Measurements from ENCODE around the gene PFKL. TPM values are rescaled to one million over a fixed set of nuclear protein-coding genes. Genes with fewer than 3 reads are reported as not detected.

Gene PFKL
- total and polyA plus RNA-seq, 2 experiments from 2014 or later, result 40.3 to 106 TPM

DNA sequence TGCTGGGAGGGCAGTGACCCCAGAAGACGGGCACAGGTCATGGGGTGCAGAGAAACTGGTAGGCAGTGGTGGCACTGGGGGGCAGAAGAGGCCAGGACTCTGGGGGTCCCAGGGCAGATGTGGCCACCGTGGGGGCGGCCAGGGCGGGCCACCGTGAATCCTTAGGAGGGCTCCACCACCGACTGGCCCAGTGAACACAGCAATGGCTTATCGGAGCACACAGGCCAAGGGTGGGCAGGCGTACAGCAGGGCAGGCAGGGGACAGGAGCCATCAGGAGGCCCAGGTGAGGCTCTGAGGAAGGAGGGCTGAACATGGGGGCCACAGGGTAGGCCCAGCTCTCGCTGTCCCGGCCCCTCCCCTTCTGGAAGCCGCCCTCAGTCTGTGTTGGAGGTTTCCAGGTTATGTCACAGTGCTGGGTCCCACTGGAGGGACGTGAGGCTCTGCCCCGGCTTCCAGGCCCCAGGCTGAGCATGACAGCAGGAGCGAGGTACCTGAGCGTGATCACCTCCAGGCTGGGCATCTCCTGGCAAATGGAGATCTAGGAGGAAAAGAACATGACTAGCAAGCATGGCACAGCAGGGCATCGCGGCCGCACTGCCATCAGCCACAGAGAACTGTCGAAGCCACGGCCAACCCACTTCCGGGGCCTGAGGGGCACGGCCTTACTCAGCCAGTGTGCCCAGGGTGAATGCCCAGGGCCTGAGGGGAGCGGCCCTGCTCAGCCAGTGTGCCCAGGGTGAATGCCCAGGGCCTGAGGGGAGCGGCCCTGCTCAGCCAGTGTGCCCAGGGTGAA is 35.6 kb downstream of the PFKL start:
- no peak overlapping the region for H3K4me3 ChIP-seq
- no peaks in the 10 kb centered on the region for H3K27me3 ChIP-seq (ENCODE audit: insufficient read depth)
- Mint-ChIP-seq H3K4me1 (peaks cover 15% of the 10 kb centered on the region), H3K27ac (no peak overlapping the region), H3K27me3 (ENCODE audit: insufficient read depth, low read depth, poor library complexity) (peaks cover 3% of the 10 kb centered on the region), H3K9me3 (no peaks in the 10 kb centered on the region), H3K36me3 (ENCODE audit: low read depth) (no peaks in the 10 kb centered on the region; the same call in 2 of the 3 replicates), H3K4me3 (no peak overlapping the region)
- no peaks in the 10 kb centered on the region for H4K20me1 ChIP-seq (replicated peaks; ENCODE audit: insufficient read depth)
- H3K27ac ChIP-seq (ENCODE audit: low read depth), result no peak overlapping the region
- H3K79me2 ChIP-seq (replicated peaks; ENCODE audit: insufficient read depth), result no peaks in the 10 kb centered on the region
- H2AFZ ChIP-seq, result no peak overlapping the region
- H3K4me1 ChIP-seq (ENCODE audit: insufficient read depth), result peaks cover 8% of the 10 kb centered on the region; the same call in 1 of the 2 replicates
- H3F3A ChIP-seq (replicated peaks; ENCODE audit: low read depth), result peaks cover 8% of the 10 kb centered on the region; the same call in 1 of the 2 replicates
- no peak overlapping the region for H3K4me2 ChIP-seq
- ATAC-seq (no peak), DNase-seq (ENCODE audit: low spot score) (no peak)
- TF ChIP-seq, protein P1, sequence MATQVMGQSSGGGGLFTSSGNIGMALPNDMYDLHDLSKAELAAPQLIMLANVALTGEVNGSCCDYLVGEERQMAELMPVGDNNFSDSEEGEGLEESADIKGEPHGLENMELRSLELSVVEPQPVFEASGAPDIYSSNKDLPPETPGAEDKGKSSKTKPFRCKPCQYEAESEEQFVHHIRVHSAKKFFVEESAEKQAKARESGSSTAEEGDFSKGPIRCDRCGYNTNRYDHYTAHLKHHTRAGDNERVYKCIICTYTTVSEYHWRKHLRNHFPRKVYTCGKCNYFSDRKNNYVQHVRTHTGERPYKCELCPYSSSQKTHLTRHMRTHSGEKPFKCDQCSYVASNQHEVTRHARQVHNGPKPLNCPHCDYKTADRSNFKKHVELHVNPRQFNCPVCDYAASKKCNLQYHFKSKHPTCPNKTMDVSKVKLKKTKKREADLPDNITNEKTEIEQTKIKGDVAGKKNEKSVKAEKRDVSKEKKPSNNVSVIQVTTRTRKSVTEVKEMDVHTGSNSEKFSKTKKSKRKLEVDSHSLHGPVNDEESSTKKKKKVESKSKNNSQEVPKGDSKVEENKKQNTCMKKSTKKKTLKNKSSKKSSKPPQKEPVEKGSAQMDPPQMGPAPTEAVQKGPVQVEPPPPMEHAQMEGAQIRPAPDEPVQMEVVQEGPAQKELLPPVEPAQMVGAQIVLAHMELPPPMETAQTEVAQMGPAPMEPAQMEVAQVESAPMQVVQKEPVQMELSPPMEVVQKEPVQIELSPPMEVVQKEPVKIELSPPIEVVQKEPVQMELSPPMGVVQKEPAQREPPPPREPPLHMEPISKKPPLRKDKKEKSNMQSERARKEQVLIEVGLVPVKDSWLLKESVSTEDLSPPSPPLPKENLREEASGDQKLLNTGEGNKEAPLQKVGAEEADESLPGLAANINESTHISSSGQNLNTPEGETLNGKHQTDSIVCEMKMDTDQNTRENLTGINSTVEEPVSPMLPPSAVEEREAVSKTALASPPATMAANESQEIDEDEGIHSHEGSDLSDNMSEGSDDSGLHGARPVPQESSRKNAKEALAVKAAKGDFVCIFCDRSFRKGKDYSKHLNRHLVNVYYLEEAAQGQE (IDR thresholded peaks at IDR 0.05; ENCODE audit: unreplicated experiment), result no peak
- TF ChIP-seq EZH2 (IDR thresholded peaks at IDR 0.05; ENCODE audit: low read depth, unreplicated experiment) (no peak), EZH2phosphoT487 (IDR thresholded peaks at IDR 0.05; ENCODE audit: unreplicated experiment) (no peak), ZNF331 (CRISPR knock-in tag; IDR thresholded peaks at IDR 0.05; ENCODE audit: low read depth) (no peak)
- TF ChIP-seq, protein P2, sequence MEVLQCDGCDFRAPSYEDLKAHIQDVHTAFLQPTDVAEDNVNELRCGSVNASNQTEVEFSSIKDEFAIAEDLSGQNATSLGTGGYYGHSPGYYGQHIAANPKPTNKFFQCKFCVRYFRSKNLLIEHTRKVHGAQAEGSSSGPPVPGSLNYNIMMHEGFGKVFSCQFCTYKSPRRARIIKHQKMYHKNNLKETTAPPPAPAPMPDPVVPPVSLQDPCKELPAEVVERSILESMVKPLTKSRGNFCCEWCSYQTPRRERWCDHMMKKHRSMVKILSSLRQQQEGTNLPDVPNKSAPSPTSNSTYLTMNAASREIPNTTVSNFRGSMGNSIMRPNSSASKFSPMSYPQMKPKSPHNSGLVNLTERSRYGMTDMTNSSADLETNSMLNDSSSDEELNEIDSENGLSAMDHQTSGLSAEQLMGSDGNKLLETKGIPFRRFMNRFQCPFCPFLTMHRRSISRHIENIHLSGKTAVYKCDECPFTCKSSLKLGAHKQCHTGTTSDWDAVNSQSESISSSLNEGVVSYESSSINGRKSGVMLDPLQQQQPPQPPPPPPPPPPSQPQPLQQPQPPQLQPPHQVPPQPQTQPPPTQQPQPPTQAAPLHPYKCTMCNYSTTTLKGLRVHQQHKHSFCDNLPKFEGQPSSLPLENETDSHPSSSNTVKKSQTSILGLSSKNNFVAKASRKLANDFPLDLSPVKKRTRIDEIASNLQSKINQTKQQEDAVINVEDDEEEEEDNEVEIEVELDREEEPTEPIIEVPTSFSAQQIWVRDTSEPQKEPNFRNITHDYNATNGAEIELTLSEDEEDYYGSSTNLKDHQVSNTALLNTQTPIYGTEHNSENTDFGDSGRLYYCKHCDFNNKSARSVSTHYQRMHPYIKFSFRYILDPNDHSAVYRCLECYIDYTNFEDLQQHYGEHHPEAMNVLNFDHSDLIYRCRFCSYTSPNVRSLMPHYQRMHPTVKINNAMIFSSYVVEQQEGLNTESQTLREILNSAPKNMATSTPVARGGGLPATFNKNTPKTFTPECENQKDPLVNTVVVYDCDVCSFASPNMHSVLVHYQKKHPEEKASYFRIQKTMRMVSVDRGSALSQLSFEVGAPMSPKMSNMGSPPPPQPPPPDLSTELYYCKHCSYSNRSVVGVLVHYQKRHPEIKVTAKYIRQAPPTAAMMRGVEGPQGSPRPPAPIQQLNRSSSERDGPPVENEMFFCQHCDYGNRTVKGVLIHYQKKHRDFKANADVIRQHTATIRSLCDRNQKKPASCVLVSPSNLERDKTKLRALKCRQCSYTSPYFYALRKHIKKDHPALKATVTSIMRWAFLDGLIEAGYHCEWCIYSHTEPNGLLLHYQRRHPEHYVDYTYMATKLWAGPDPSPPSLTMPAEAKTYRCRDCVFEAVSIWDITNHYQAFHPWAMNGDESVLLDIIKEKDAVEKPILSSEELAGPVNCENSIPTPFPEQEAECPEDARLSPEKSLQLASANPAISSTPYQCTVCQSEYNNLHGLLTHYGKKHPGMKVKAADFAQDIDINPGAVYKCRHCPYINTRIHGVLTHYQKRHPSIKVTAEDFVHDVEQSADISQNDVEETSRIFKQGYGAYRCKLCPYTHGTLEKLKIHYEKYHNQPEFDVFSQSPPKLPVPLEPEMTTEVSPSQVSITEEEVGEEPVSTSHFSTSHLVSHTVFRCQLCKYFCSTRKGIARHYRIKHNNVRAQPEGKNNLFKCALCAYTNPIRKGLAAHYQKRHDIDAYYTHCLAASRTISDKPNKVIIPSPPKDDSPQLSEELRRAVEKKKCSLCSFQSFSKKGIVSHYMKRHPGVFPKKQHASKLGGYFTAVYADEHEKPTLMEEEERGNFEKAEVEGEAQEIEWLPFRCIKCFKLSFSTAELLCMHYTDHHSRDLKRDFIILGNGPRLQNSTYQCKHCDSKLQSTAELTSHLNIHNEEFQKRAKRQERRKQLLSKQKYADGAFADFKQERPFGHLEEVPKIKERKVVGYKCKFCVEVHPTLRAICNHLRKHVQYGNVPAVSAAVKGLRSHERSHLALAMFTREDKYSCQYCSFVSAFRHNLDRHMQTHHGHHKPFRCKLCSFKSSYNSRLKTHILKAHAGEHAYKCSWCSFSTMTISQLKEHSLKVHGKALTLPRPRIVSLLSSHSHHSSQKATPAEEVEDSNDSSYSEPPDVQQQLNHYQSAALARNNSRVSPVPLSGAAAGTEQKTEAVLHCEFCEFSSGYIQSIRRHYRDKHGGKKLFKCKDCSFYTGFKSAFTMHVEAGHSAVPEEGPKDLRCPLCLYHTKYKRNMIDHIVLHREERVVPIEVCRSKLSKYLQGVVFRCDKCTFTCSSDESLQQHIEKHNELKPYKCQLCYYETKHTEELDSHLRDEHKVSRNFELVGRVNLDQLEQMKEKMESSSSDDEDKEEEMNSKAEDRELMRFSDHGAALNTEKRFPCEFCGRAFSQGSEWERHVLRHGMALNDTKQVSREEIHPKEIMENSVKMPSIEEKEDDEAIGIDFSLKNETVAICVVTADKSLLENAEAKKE (CRISPR knock-in tag; IDR thresholded peaks at IDR 0.05), result no peak
- no peaks in the 10 kb centered on the region for H3K36me3 ChIP-seq (ENCODE audit: insufficient read depth)
- no peaks in the 10 kb centered on the region for H3K9me2 ChIP-seq (ENCODE audit: insufficient read depth)
